Skeletal muscle satellite cell (primary cell): ENCODE data around the gene SLCO1A2. TPM values are rescaled to one million over a fixed set of nuclear protein-coding genes. Genes with fewer than 3 reads are reported as not detected.
"Not testable (repeated sequence)": the region's sequence is repeated elsewhere in the genome, so short reads cannot be mapped to it uniquely, and the experiment has no call there.

Experiments
- H3K27me3 ChIP-seq: 2 replicates; pipeline ENCODE4 v1.7.0; 2013; ENCODE audit warnings: low read length; ENCODE audit not compliant: control insufficient read depth, insufficient read depth
- H3K36me3 ChIP-seq: 2 replicates; pipeline ENCODE4 v1.7.0; 2013; ENCODE audit warnings: mild to moderate bottlenecking, control low read depth, low read length; ENCODE audit not compliant: insufficient read depth
- H3K4me1 ChIP-seq: 2 replicates; pipeline ENCODE4 v1.7.0; 2013; ENCODE audit warnings: low read length; ENCODE audit not compliant: control insufficient read depth, insufficient read depth
- H3K4me2 ChIP-seq: 2 replicates; pipeline ENCODE4 v1.7.0; 2013; ENCODE audit warnings: mild to moderate bottlenecking, low read length
- H3K4me3 ChIP-seq: 2 replicates; pipeline ENCODE4 v1.7.0; 2013; ENCODE audit warnings: low read length
- H3K9ac ChIP-seq: 2 replicates; pipeline ENCODE4 v1.7.0; 2013; ENCODE audit warnings: mild to moderate bottlenecking, low read depth, low read length, moderate library complexity
- H3K9me3 ChIP-seq: replicated peaks from 2 replicates; pipeline ENCODE4 v1.7.0; 2013; ENCODE audit warnings: mild to moderate bottlenecking, control low read depth, low read length
- total RNA-seq: library from RNA; depleted of rRNA; stranded (reverse); fragments of >200 nt; gene quantifications from 2 replicates; pipeline ENCODE4 v1.2.3, GENCODE V29; 2012; rRNA removed

SLCO1A2 gene
- not detected in 2 replicates for total RNA-seq

- Histone ChIP-seq H3K36me3 (no peaks in the 10 kb centered on the region), H3K27me3 (no peaks in the 10 kb centered on the region), H3K4me2 (no peak within 1 kb of the TSS), H3K9ac (no peak within 1 kb of the TSS), H3K4me3 (no peak within 1 kb of the TSS), H3K9me3 (no peaks in the 10 kb centered on the region), H3K4me1 (no peaks in the 10 kb centered on the region)
These were observed at the start of gene SLCO1A2 for GRCh38 chr12:21334771-21335325. SLCO1A2 (minus strand) TSS chr12:21334917; CDS start chr12:21334647, 270 bp downstream.

- H3K4me1 ChIP-seq = no peaks in the 10 kb centered on the region
- H3K4me2 ChIP-seq = no peak overlapping the region
- no peak overlapping the region for H3K9ac ChIP-seq
- no peaks in the 10 kb centered on the region for H3K27me3 ChIP-seq
- no peaks in the 10 kb centered on the region for H3K9me3 ChIP-seq
- H3K4me3 ChIP-seq = no peak overlapping the region
- no peaks in the 10 kb centered on the region for H3K36me3 ChIP-seq
These were observed 49.5 kb upstream of the SLCO1A2 start for GRCh38 chr12:21384261-21384660.

DNA sequence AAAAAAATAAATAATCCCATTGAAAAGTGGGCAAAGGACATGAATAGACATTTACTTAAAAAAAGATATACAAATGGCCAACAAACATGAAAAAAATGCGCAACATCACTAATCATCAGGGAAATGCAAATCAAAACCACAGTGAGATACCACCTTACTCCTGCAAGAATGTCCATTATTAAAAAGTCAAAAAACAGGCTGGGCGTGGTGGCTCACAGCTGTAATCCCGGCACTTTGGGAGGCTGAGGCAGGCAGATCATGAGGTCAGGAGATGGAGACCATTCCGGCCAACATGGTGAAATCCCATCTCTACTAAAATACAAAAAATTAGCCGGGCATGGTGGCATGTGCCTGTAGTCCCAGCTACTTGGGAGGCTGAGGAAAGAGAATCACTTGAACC, 46.6 kb upstream of the SLCO1A2 start:
- H3K4me2 ChIP-seq, H3K27me3 ChIP-seq, H3K9me3 ChIP-seq, H3K4me1 ChIP-seq, H3K9ac ChIP-seq, H3K36me3 ChIP-seq, H3K4me3 ChIP-seq: not testable (repeated sequence)

DNA sequence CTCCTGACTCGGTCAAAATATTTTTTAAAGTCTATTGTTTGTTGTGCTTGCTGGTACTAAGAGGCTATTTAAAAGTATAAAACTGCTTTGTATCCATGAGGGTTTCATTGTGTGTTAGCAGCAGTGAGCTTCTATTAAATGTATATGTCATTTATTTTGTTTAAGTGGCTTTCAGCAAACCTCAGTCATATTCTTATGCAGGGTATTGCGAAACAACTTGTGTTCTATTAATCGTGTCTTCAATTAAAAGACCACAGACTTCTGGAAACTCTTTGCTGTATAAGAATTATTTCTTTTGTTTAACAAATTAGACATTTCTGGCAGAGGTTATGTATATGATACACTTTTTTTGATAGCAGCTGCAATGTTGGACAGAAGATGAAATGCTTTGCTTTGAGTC, 44.5 kb upstream of the SLCO1A2 start:
- Histone ChIP-seq H3K9me3 (no peaks in the 10 kb centered on the region), H3K36me3 (no peaks in the 10 kb centered on the region)

DNA sequence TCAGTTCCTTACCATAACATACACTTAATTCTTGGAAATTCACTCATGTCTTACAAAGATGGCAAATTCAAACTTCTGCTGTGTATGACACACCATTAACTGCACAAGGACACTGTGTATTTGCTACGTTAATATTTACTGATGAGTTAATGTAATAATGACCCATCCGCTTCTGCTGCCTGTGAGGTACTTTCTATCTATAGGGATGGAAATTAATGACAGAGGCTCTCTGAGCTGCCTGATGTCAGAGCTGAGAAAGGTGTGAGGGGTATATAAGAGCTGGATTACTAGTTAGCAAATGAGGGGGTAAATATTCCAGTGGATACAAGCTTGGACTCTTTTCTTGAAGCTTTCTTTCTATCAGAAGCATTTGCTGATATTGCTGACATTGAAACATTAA, 37.9 kb upstream of the SLCO1A2 start, which contains the start of gene IAPP:
TSS of gene IAPP (plus strand) at position 301 of the 400 bp plus-strand sequence. CDS start 450 bp downstream, outside the sequence.
- Histone ChIP-seq H3K4me3 (no peak within 1 kb of the TSS), H3K4me1 (peaks cover 11% of the 10 kb centered on the region), H3K9ac (no peak within 1 kb of the TSS), H3K4me2 (no peak within 1 kb of the TSS), H3K9me3 (no peaks in the 10 kb centered on the region), H3K27me3 (no peaks in the 10 kb centered on the region), H3K36me3 (no peaks in the 10 kb centered on the region)

More for the DNA sequence above, 44.5 kb upstream of the SLCO1A2 start:
- Histone ChIP-seq H3K27me3 (no peaks in the 10 kb centered on the region), H3K4me3 (no peak overlapping the region), H3K9ac (no peak overlapping the region), H3K4me1 (no peaks in the 10 kb centered on the region), H3K4me2 (no peak overlapping the region)

DNA sequence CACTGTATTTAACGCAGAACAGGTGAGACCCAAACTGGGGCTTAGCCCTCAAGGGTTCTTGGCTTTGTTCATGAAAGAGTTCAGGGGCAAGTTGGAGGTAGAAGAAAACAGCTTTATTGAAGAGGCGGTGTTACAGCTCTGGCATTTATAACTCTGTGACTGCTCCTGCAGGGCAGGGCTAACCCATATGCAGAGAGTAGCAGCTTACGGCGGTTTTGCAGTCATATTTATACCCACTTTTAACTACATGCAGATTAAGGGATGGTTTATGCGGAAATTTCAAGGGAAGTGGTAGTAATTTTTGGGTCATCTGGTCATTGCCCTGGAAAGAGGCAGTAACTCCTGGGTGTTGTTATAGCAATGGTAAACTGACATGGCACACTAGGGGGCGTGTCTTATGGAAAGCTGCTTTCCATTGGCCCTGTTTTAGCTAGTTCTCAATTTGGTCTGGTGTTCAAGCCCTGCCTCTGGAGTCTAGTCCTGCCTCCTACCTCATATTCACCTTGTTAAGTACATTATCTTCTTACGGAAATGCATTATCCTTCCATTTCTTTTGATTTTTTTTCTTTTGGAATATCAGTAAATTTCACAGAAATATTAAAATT, 36.2 kb upstream of the SLCO1A2 start:
- no peak overlapping the region for H3K9ac ChIP-seq
- H3K9me3 ChIP-seq = no peaks in the 10 kb centered on the region
- no peak overlapping the region for H3K4me2 ChIP-seq
- H3K27me3 ChIP-seq = no peaks in the 10 kb centered on the region
- H3K4me3 ChIP-seq = no peak overlapping the region
- peaks cover 11% of the 10 kb centered on the region for H3K4me1 ChIP-seq
- no peaks in the 10 kb centered on the region for H3K36me3 ChIP-seq

DNA sequence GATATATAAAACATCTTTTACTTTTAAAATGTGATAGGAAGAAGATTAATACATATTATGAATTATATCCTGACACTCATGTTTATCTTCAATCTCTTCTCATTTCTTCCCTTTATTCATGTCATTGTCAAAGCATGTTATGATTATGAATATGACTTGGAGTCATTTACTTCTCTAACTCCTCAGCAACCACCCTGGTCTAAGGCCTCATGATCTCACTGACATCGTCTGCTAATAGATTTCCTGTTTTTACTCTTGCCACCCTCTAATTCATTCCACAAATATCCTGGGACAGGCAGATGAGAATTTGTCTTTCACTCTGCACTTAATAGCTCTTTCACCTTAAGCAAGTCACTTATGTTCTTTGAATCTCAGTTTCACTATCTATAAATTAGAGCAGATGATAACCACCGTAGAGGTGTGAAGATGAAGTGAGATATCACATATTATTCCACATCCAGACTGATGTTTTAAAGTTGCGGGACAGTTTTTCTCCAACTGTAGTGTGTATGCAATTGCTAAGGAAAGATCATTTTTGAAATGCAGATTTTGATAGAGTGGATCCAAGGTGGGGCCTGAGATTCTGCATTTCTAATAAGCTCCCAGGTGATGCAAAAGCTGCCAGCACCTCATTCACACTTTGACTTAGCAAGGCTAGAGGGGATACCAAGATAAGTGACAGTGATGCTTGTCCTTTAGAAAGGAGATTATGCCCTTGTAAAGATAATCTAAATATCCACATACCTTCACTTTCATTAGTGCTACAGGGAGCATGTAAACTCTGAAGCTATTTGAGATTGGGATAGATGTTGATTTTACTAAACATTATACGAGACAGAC, 34.6 kb upstream of the SLCO1A2 start:
- Histone ChIP-seq H3K9ac (no peak overlapping the region), H3K4me3 (no peak overlapping the region), H3K27me3 (no peaks in the 10 kb centered on the region), H3K4me2 (no peak overlapping the region), H3K36me3 (no peaks in the 10 kb centered on the region), H3K4me1 (peaks cover 11% of the 10 kb centered on the region), H3K9me3 (no peaks in the 10 kb centered on the region)

- H3K4me3 ChIP-seq, H3K9me3 ChIP-seq, H3K4me2 ChIP-seq, H3K9ac ChIP-seq, H3K27me3 ChIP-seq, H3K36me3 ChIP-seq, H3K4me1 ChIP-seq: not testable (repeated sequence)
These were observed 25.9 kb upstream of the SLCO1A2 start for GRCh38 chr12:21360632-21361031.

DNA sequence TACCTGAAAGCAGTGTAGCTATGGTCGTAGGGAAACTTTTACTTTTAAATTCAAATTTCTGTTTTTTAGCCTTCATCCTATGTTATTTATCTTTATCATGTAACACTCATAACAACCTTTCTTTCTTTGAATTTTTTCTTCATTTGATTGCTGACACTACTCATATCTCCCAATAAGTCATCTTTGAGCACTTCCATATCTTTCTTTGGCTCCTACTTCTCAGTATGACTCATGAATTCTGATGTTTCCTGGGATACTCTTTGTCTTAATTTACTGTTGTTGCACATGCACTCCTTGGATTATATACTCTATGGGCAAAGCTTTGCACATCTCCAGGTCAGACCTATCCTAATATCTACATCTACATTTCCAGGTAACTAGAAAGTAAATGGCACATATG, 19.9 kb upstream of the SLCO1A2 start:
- Histone ChIP-seq H3K9me3 (no peaks in the 10 kb centered on the region), H3K36me3 (no peaks in the 10 kb centered on the region)

DNA sequence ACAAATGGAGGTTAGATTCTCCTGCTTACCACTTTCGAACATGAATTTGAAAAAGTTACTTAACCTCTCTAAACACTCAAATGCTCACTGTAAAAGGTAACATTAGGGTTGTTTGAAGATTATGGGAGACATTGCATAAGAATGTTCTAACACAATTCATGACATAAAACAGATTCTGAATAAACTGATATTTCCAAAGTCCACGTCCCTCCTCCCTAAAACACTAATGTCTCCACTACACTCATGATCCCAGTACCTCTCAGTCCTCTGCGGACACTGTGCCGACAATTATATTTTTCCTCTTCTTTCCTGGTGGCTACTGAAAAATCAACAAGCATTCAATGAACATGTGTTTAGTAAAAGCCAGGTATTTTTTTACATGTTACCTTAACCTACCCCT, 19.2 kb upstream of the SLCO1A2 start:
- Histone ChIP-seq H3K9ac (no peak overlapping the region), H3K4me2 (no peak overlapping the region), H3K9me3 (no peaks in the 10 kb centered on the region), H3K4me1 (no peaks in the 10 kb centered on the region), H3K36me3 (no peaks in the 10 kb centered on the region), H3K4me3 (no peak overlapping the region), H3K27me3 (no peaks in the 10 kb centered on the region)

More for the DNA sequence above, 19.9 kb upstream of the SLCO1A2 start:
- no peak overlapping the region for H3K4me3 ChIP-seq
- H3K9ac ChIP-seq = no peak overlapping the region
- no peak overlapping the region for H3K4me2 ChIP-seq
- no peaks in the 10 kb centered on the region for H3K27me3 ChIP-seq
- no peaks in the 10 kb centered on the region for H3K4me1 ChIP-seq

GRCh38 chr12:21353487-21353886, 18.8 kb upstream of the SLCO1A2 start:
- no peaks in the 10 kb centered on the region for H3K27me3 ChIP-seq
- no peaks in the 10 kb centered on the region for H3K9me3 ChIP-seq
- H3K36me3 ChIP-seq = no peaks in the 10 kb centered on the region
- no peak overlapping the region for H3K4me2 ChIP-seq
- no peak overlapping the region for H3K4me3 ChIP-seq
- no peaks in the 10 kb centered on the region for H3K4me1 ChIP-seq
- no peak overlapping the region for H3K9ac ChIP-seq
